Limb (tissue), 2 donors: ENCODE data around the gene RNF103.
A peak's percentile ranks its signal among the peaks of the same experiment; 100 is the strongest.
"Not testable (repeated sequence)": the region's sequence is repeated elsewhere in the genome, so short reads cannot be mapped to it uniquely, and the experiment has no call there.

Source experiments
- DNase-seq, 2 donors: peaks; one replicate each; pipeline ENCODE4 v3.0.0-alpha.2; 2016; ENCODE audit errors: extremely low spot score in 2 of 2

The RNF103 gene

GRCh38 chr2:86623043-86623493, 597 bp downstream of the RNF103 start:
- DNase-seq = peak; percentile 16 to 77

GRCh38 chr2:86622519-86623042, 1.1 kb downstream of the RNF103 start:
- peak in 1 of 2 donors; percentile 59 for DNase-seq

GRCh38 chr2:86621280-86621943, 2.3 kb downstream of the RNF103 start:
- peak in 1 of 2 donors; percentile 13 for DNase-seq

GRCh38 chr2:86617738-86618137, 5.9 kb downstream of the RNF103 start:
- no peak for DNase-seq

- no peak for DNase-seq
Measured at GRCh38 chr2:86617153-86617552, 6.5 kb downstream of the RNF103 start.

- DNase-seq = no peak
Measured at GRCh38 chr2:86616502-86616901, 7.2 kb downstream of the RNF103 start.

GRCh38 chr2:86615596-86615995, 8.1 kb downstream of the RNF103 start:
- no peak for DNase-seq

- DNase-seq = no peak
Measured at GRCh38 chr2:86613515-86613914, 10.2 kb downstream of the RNF103 start.

GRCh38 chr2:86610871-86611270, 12.8 kb downstream of the RNF103 start:
- DNase-seq = no peak

GRCh38 chr2:86608832-86609410, 14.7 kb downstream of the RNF103 start:
- DNase-seq = no peak

- DNase-seq = no peak
Measured at GRCh38 chr2:86603905-86604304, 19.8 kb downstream of the RNF103 start.

GRCh38 chr2:86598966-86599365, 24.7 kb downstream of the RNF103 start:
- DNase-seq = no peak

GRCh38 chr2:86596118-86596517, 27.5 kb downstream of the RNF103 start:
- DNase-seq = no peak

- DNase-seq = no peak
Measured at GRCh38 chr2:86593266-86593665, 30.4 kb downstream of the RNF103 start.

GRCh38 chr2:86592547-86593230, 31.0 kb downstream of the RNF103 start:
- DNase-seq = no peak

GRCh38 chr2:86589701-86590100, 34.0 kb downstream of the RNF103 start:
- not testable (repeated sequence) for DNase-seq

GRCh38 chr2:86584151-86584913, 39.3 kb downstream of the RNF103 start:
- no peak for DNase-seq

GRCh38 chr2:86580560-86580959, 43.1 kb downstream of the RNF103 start:
- DNase-seq = no peak

GRCh38 chr2:86577817-86578456, 45.7 kb downstream of the RNF103 start:
- DNase-seq = no peak

- DNase-seq = no peak
Measured at GRCh38 chr2:86570059-86570458, 53.6 kb downstream of the RNF103 start.

GRCh38 chr2:86566821-86567190, 56.9 kb downstream of the RNF103 start:
- no peak for DNase-seq
